Gastrocnemius medialis (tissue), 4 donors: ENCODE data around the gene DNAJC1. TPM values are rescaled to one million over a fixed set of nuclear protein-coding genes. Genes with fewer than 3 reads are reported as not detected.
"Not testable (repeated sequence)": the region's sequence is repeated elsewhere in the genome, so short reads cannot be mapped to it uniquely, and the experiment has no call there.

Experiments
- ATAC-seq, 2 donors: fragments of 150-250 bp; one replicate each; pipeline ENCODE4 v1.9.1; 2016
- DNase-seq, 2 donors: peaks; one replicate each; pipeline ENCODE4 v3.0.0-alpha.2; 2019
- H3K27ac ChIP-seq, 4 donors: fragments of 200-600 bp; sonication (generic); 1 replicate in 1 of 4; 2 replicates in 3 of 4; pipeline ENCODE4 v1.5.1; 2016 to 2018; ENCODE audit warnings: mild to moderate bottlenecking in 2 of 4, moderate library complexity in 1 of 4
- H3K27me3 ChIP-seq, 3 donors: fragments of 200-600 bp; sonication (generic) in 2 of 3; 1 replicate in 1 of 3; 2 replicates in 2 of 3; pipeline versions ENCODE4 v1.5.1 to v1.6.0; 2016 to 2019; ENCODE audit warnings: mild to moderate bottlenecking in 1 of 3, moderate library complexity in 1 of 3
- H3K36me3 ChIP-seq, 2 donors: fragments of 200-600 bp; sonication (generic) in 1 of 2; one replicate each; pipeline ENCODE4 v1.5.1; 2017 to 2018
- H3K4me1 ChIP-seq, 2 donors: fragments of 200-600 bp; sonication (generic) in 1 of 2; one replicate each; pipeline ENCODE4 v1.5.1; 2016 to 2017; ENCODE audit warnings: mild to moderate bottlenecking in 2 of 2
- H3K4me3 ChIP-seq, 4 donors: fragments of 200-600 bp; sonication (generic) in 3 of 4; 1 replicate in 1 of 4; 2 replicates in 3 of 4; pipeline ENCODE4 v1.5.1; 2016 to 2019; ENCODE audit warnings: mild to moderate bottlenecking in 2 of 4
- H3K9me3 ChIP-seq, 3 donors: fragments of 200-600 bp; sonication (generic) in 2 of 3; 1 replicate in 1 of 3; 2 replicates in 2 of 3; pipeline ENCODE4 v1.5.1; 2016 to 2019
- POLR2A ChIP-seq, 2 donors: fragments of 450-650 bp; IDR thresholded peaks; one replicate each; pipeline ENCODE4 v1.6.1; 2017; ENCODE audit warnings: antibody characterized with exemption in 2 of 2, mild to moderate bottlenecking in 2 of 2, moderate library complexity in 2 of 2
- in situ Hi-C, 4 donors: fragments of 200-750 bp; cut with MboI; loops; one replicate each; pipeline versions ENCODE4 v1.15.0 to v1.8.0; 2017; ENCODE audit warnings: low sequenced_read_pairs in 4 of 4
- intact Hi-C: fragments of 100-400 bp; cut with DNase I; formaldehyde crosslinking; loops from one replicate; pipeline ENCODE4 v1.15.1; 2023; ENCODE audit warnings: low total_unique reads
- total RNA-seq, 4 donors: library from RNA; depleted of rRNA; stranded (reverse); fragments of >200 nt; gene quantifications; one replicate each; pipeline versions ENCODE4 v1.1.0 to v1.2.3, GENCODE V29; 2016
- TF ChIP-seq, protein P1 (sequence below), 5 experiments: fragments of 450-650 bp in 3 of 5; fragments of 200-600 bp in 2 of 5; sonication (generic) in 2 of 5; IDR thresholded peaks in 4 of 5; conservative IDR thresholded peaks in 1 of 5; 1 replicate in 4 of 5; 2 replicates in 1 of 5; pipeline ENCODE4 v1.5.1; 2016 to 2019; ENCODE audit warnings: antibody characterized with exemption in 5 of 5, mild to moderate bottlenecking in 3 of 5, moderate library complexity in 3 of 5

Gene DNAJC1
- total RNA-seq, 4 donors from 2014 or later, result 24.1 to 56.4 (median 35.7) TPM

DNA sequence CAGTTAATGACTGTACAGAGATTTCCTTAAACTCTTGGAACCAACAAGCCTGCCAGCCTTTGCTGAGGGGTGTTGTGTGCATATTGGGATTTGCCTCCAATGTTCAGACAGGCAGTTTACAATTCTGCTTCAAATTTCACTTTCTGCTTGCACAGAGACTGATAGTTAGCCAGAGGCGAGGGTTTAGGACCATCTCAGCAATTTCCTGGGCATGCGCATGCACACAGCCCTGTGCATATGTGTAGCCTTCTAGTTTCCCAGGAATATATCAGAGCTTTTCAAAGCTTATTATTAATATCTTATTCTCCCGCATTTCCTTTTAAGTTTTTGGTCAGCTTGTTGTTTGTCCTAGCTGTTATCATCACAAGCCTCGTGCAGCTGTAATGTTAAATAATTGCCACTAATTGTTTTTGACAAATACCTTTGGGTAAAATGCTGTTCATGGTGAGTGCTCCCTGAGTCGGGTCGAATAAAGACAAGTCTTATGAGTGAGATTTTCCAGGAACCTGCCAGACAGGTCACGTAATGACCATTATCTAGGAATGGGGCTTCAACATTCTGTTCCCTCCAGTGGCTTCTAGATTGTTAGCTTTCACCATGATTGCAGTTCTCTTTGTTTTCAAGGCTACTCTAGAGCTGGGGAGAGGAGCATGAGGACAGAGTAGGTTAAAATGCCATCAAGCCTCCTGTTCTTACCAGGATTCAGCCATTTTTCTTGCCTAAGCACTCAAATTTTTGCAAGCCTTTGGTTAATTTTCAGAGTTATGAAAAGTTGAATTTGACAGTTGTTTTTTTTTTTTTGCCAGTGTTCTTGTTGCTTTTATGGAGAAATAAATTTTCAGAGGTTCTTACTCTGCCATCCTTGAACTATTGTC is 24.1 kb upstream of the DNAJC1 start:
- TF ChIP-seq, protein P1, sequence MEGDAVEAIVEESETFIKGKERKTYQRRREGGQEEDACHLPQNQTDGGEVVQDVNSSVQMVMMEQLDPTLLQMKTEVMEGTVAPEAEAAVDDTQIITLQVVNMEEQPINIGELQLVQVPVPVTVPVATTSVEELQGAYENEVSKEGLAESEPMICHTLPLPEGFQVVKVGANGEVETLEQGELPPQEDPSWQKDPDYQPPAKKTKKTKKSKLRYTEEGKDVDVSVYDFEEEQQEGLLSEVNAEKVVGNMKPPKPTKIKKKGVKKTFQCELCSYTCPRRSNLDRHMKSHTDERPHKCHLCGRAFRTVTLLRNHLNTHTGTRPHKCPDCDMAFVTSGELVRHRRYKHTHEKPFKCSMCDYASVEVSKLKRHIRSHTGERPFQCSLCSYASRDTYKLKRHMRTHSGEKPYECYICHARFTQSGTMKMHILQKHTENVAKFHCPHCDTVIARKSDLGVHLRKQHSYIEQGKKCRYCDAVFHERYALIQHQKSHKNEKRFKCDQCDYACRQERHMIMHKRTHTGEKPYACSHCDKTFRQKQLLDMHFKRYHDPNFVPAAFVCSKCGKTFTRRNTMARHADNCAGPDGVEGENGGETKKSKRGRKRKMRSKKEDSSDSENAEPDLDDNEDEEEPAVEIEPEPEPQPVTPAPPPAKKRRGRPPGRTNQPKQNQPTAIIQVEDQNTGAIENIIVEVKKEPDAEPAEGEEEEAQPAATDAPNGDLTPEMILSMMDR (IDR thresholded peaks at IDR 0.05 in 4 of 5, conservative IDR thresholded peaks at IDR 0.05 in 1 of 5), result no peak
- no peak for TF ChIP-seq POLR2A (IDR thresholded peaks at IDR 0.05)
- Histone ChIP-seq H3K27me3 (no peaks in the 10 kb centered on the region), H3K4me1 (no peaks in the 10 kb centered on the region), H3K27ac (no peak overlapping the region), H3K4me3 (no peak overlapping the region), H3K36me3 (no peaks in the 10 kb centered on the region), H3K9me3 (no peaks in the 10 kb centered on the region)
- DNase-seq, result no peak
- in situ Hi-C loops (no loop called here), intact Hi-C loops (no loop called here)
- ATAC-seq, result no peak

DNA sequence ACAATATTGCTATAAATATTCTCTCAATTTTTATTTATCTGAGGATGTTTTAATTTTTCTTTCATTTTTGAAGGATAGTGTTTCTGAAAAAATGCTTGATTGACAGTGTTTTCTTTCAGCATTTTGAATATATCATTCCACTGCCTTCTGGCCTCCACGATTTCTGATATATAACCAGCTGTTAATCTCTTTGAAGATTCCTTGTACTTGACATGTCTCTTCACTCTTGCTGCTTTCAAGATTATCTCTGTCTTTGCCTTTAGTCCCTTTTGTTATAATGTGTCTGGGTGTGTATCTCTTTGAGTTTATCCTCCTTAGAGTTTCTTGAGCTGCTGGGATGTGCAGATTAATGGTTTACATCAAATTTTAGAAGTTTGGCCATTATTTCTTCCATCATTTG is 22.8 kb upstream of the DNAJC1 start:
- in situ Hi-C loops, result no loop called here

DNA sequence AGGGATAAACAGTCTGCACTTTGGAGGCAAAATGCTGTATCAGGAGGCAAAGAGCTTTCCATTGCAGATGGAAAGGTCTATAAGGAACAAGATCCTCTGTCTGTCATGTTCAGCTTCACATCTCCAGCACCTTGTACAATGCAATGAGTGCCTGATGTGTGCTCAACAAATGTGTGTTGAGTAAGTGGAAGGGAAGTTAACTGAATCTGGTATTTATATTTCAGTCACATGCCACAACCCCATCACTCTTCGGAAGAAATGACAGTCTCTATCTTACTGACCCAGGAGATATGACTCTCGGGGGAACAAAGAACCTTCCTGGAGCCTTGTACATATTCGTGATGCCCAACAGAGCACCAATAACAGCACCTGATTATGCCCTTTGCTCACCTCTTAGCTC is 20.0 kb upstream of the DNAJC1 start:
- Histone ChIP-seq H3K27ac (no peak overlapping the region), H3K36me3 (no peaks in the 10 kb centered on the region), H3K27me3 (no peaks in the 10 kb centered on the region), H3K4me1 (no peaks in the 10 kb centered on the region), H3K9me3 (no peaks in the 10 kb centered on the region), H3K4me3 (no peak overlapping the region)
- no peak for DNase-seq
- in situ Hi-C loops (loop anchor here in 1 of 4 donors (25.0 kb wide), 1 partner anchor 214 kb away; no protein-coding TSS in a partner anchor), intact Hi-C loops (no loop called here)
- no peak for ATAC-seq
- no peak for TF ChIP-seq POLR2A (IDR thresholded peaks at IDR 0.05)
- TF ChIP-seq, protein P1 (IDR thresholded peaks at IDR 0.05 in 4 of 5, conservative IDR thresholded peaks at IDR 0.05 in 1 of 5), result no peak

More for the DNA sequence above, 22.8 kb upstream of the DNAJC1 start:
- Histone ChIP-seq H3K27me3 (no peaks in the 10 kb centered on the region), H3K4me3 (no peak overlapping the region), H3K4me1 (no peaks in the 10 kb centered on the region), H3K36me3 (no peaks in the 10 kb centered on the region), H3K9me3 (no peaks in the 10 kb centered on the region), H3K27ac (no peak overlapping the region)
- intact Hi-C loops, result no loop called here
- ATAC-seq (no peak), DNase-seq (no peak)
- TF ChIP-seq, protein P1 (IDR thresholded peaks at IDR 0.05 in 4 of 5, conservative IDR thresholded peaks at IDR 0.05 in 1 of 5), result no peak
- no peak for TF ChIP-seq POLR2A (IDR thresholded peaks at IDR 0.05)

DNA sequence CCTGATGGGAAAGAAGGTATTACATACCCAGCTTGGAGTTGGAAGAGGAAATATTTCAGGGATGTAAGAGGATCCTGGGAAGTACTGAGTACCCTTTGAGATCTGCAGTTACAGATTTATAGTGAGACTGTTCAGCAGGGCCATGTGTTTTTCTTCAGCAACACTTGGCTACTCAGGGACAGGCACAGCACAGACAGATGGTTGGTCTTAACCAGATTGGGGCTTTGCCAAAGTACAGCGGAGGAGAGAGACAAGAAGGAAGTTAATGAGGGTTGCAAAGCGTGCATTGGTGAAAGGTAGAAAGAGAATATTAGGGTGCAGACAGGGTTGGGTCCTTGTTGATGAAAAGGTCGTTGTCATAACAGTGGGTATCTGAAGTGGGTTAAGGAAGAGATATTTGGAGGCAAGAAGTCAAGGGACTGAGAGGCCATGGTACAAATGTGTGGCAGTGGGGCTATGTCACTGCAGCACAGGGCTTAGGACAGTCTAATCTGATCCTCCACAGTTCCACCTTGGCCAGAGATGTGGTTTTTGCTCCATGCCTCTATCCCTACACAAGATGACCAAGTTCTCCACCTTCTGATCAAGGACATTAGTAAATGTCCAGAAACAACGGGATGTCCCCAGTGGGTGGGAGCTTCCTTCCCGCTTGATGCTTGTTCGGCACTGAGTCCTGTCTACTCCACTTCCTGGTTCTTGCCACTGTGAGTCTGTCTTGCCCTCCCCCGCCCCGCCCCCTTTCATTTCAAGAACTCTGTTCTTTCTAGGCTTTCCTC is 18.9 kb upstream of the DNAJC1 start:
- Histone ChIP-seq H3K4me1 (no peaks in the 10 kb centered on the region), H3K36me3 (no peaks in the 10 kb centered on the region), H3K27ac (no peak overlapping the region), H3K4me3 (no peak overlapping the region), H3K27me3 (no peaks in the 10 kb centered on the region), H3K9me3 (no peaks in the 10 kb centered on the region)
- in situ Hi-C loops, result loop anchor here in 1 of 4 donors (25.0 kb wide), 1 partner anchor 215 kb away; no protein-coding TSS in a partner anchor
- TF ChIP-seq, protein P1 (IDR thresholded peaks at IDR 0.05 in 4 of 5, conservative IDR thresholded peaks at IDR 0.05 in 1 of 5), result no peak
- TF ChIP-seq POLR2A (IDR thresholded peaks at IDR 0.05), result no peak
- DNase-seq, result peak in 1 of 2 donors; percentile 15
- no peak for ATAC-seq
- intact Hi-C loops, result no loop called here

DNA sequence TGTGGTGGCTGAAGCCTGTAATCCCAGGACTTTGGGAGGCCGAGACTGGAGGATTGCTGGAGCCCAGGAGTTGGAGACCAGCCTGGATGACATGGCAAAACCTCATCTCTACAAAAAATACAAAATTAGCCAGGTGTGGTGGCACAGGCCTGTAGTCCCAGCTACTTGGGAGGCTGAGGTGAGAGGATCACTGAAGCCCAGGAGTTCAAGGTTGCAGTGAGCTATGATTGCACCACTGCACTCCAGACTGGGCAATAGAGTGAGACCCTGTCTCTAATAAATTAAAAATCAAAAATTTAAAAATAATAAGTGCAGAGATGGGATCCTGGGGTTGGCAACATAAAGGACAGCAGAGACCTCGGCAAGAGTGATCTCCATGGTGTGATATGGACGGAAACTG is 17.6 kb upstream of the DNAJC1 start:
- H3K27ac ChIP-seq, H3K27me3 ChIP-seq, ATAC-seq, intact Hi-C loops, H3K4me3 ChIP-seq, DNase-seq, H3K9me3 ChIP-seq, H3K36me3 ChIP-seq, H3K4me1 ChIP-seq: not testable (repeated sequence)
- in situ Hi-C loops, result loop anchor here in 1 of 4 donors (25.0 kb wide), 1 partner anchor 216 kb away; no protein-coding TSS in a partner anchor
